Type B pancreatic cell (in vitro differentiated cells): ENCODE measurements around the gene MAP7. TPM values are rescaled to one million over a fixed set of nuclear protein-coding genes. Genes with fewer than 3 reads are reported as not detected.

Experiments used
- DNase-seq: peaks from one replicate; pipeline ENCODE4 v3.0.0; 2021; ENCODE audit warnings: mixed read lengths; ENCODE audit not compliant: unreplicated experiment; ENCODE audit errors: extremely low spot score
- H3K27ac Mint-ChIP-seq: 2 replicates; pipeline ENCODE4 v1.8.0; 2021; ENCODE audit warnings: mild to moderate bottlenecking, mixed read lengths
- H3K27me3 Mint-ChIP-seq: 2 replicates; pipeline ENCODE4 v1.8.0; 2021; ENCODE audit warnings: mixed read lengths
- H3K36me3 Mint-ChIP-seq: 2 replicates; pipeline ENCODE4 v1.8.0; 2021; ENCODE audit warnings: mixed read lengths
- H3K4me1 Mint-ChIP-seq: one replicate; pipeline ENCODE4 v1.8.0; 2021; ENCODE audit warnings: mixed read lengths; ENCODE audit not compliant: unreplicated experiment
- H3K4me3 Mint-ChIP-seq: 2 replicates; pipeline ENCODE4 v1.8.0; 2021; ENCODE audit warnings: mild to moderate bottlenecking, mixed read lengths
- H3K9me3 Mint-ChIP-seq: 2 replicates; pipeline ENCODE4 v1.8.0; 2021; ENCODE audit warnings: mixed read lengths
- CTCF ChIP-seq: fragments of 200-600 bp; sonication (generic); conservative IDR thresholded peaks from 2 replicates; pipeline ENCODE4 v1.5.0; 2021; ENCODE audit warnings: antibody characterized with exemption, mild to moderate bottlenecking
- total RNA-seq: library from RNA; stranded (reverse); gene quantifications from 2 replicates; pipeline ENCODE4 v1.2.1, GENCODE V29; 2021; ENCODE audit warnings: low replicate concordance

Gene MAP7
- total RNA-seq, 1 donor from 2014 or later: 17.8 TPM

- DNase-seq: no peak
- no peaks in the 10 kb centered on the region for H3K4me1 Mint-ChIP-seq
- TF ChIP-seq CTCF: no peak
- H3K27ac Mint-ChIP-seq: no peak overlapping the region
- H3K36me3 Mint-ChIP-seq: peaks cover 7% of the 10 kb centered on the region
- no peak overlapping the region for H3K4me3 Mint-ChIP-seq
- H3K9me3 Mint-ChIP-seq: no peaks in the 10 kb centered on the region
- no peaks in the 10 kb centered on the region for H3K27me3 Mint-ChIP-seq
Observed at GRCh38 chr6:136421537-136422158, 128.6 kb downstream of the MAP7 start.

- Mint-ChIP-seq H3K27me3 (no peaks in the 10 kb centered on the region), H3K4me3 (no peak overlapping the region), H3K9me3 (no peaks in the 10 kb centered on the region), H3K27ac (no peak overlapping the region), H3K4me1 (no peaks in the 10 kb centered on the region), H3K36me3 (peaks cover 7% of the 10 kb centered on the region)
- no peak for TF ChIP-seq CTCF
- DNase-seq: no peak
Observed at GRCh38 chr6:136420853-136421252, 129.4 kb downstream of the MAP7 start.

- no peak overlapping the region for H3K27ac Mint-ChIP-seq
Observed at GRCh38 chr6:136415351-136416007, 134.7 kb downstream of the MAP7 start.

GRCh38 chr6:136412410-136412809, 137.8 kb downstream of the MAP7 start:
- H3K36me3 Mint-ChIP-seq: peaks cover 6% of the 10 kb centered on the region
- no peak overlapping the region for H3K27ac Mint-ChIP-seq
- TF ChIP-seq CTCF: no peak
- H3K4me1 Mint-ChIP-seq: no peaks in the 10 kb centered on the region
- H3K9me3 Mint-ChIP-seq: no peaks in the 10 kb centered on the region
- H3K27me3 Mint-ChIP-seq: no peaks in the 10 kb centered on the region
- DNase-seq: no peak
- H3K4me3 Mint-ChIP-seq: no peak overlapping the region

More at GRCh38 chr6:136415351-136416007, 134.7 kb downstream of the MAP7 start:
- H3K9me3 Mint-ChIP-seq: no peaks in the 10 kb centered on the region
- H3K27me3 Mint-ChIP-seq: no peaks in the 10 kb centered on the region
- TF ChIP-seq CTCF: no peak
- no peaks in the 10 kb centered on the region for H3K4me1 Mint-ChIP-seq
- H3K4me3 Mint-ChIP-seq: no peak overlapping the region
- no peak for DNase-seq
- H3K36me3 Mint-ChIP-seq: peaks cover 7% of the 10 kb centered on the region

- TF ChIP-seq CTCF: no peak
- no peaks in the 10 kb centered on the region for H3K4me1 Mint-ChIP-seq
- H3K27me3 Mint-ChIP-seq: no peaks in the 10 kb centered on the region
- H3K36me3 Mint-ChIP-seq: peaks cover 6% of the 10 kb centered on the region
- no peak overlapping the region for H3K27ac Mint-ChIP-seq
- H3K4me3 Mint-ChIP-seq: no peak overlapping the region
- DNase-seq: no peak
- H3K9me3 Mint-ChIP-seq: no peaks in the 10 kb centered on the region
Observed at GRCh38 chr6:136411453-136412354, 138.5 kb downstream of the MAP7 start.
